Endothelial cell of umbilical vein (primary cell): ENCODE results near the gene PRR5L. TPM values are rescaled to one million over a fixed set of nuclear protein-coding genes. Genes with fewer than 3 reads are reported as not detected.

Experiments used
- BruUV-seq: library from RNA; stranded (reverse); fragments of 400-500 nt; replicated peaks from 2 replicates; lab custom pipeline; 2021; lab: Mats Ljungman, UMichigan
- CTCF ChIA-PET: fragments of 300-600, 350-600 bp; sonication (Branson Sonifier 250); formaldehyde crosslinking; loops from one replicate; lab custom pipeline; 2021; ENCODE audit warnings: antibody characterized with exemption, inconsistent platforms; lab: Charles Lee
- POLR2A ChIA-PET: fragments of 300-600, 350-600 bp; sonication (Branson Sonifier 250); formaldehyde crosslinking; loops from one replicate; lab custom pipeline; 2021; ENCODE audit warnings: antibody characterized with exemption, inconsistent platforms; lab: Charles Lee
- DNase-seq: peaks from one replicate; pipeline ENCODE4 v3.0.0-alpha.2; 2011; ENCODE audit warnings: low read depth, low spot score
- FAIRE-seq: peaks from 2 replicates; lab custom pipeline; 2011; peaks lifted over from hg19 to GRCh38; lab: Jason Lieb, UNC
- H2AFZ ChIP-seq: 2 replicates; pipeline ENCODE4 v1.6.0; 2012; ENCODE audit warnings: low read depth, low read length, control low read depth, inconsistent platforms
- H3K27ac ChIP-seq: 2 replicates; pipeline ENCODE4 v1.5.1; 2011; ENCODE audit warnings: low read depth, mild to moderate bottlenecking, control low read depth, low read length, moderate library complexity; ENCODE audit not compliant: insufficient read depth
- H3K27me3 ChIP-seq, 2 experiments: 2 replicates each; pipeline versions ENCODE4 v1.6.0 to v1.6.1; 2011; ENCODE audit warnings: low read length in 2 of 2, mixed read lengths in 1 of 2; ENCODE audit not compliant: control insufficient read depth in 2 of 2, insufficient read depth in 2 of 2
- H3K36me3 ChIP-seq, 2 experiments: 2 replicates in 1 of 2; 3 replicates in 1 of 2; pipeline ENCODE4 v1.5.1; 2011; ENCODE audit warnings: low read length in 2 of 2, mild to moderate bottlenecking in 1 of 2, moderate library complexity in 1 of 2; ENCODE audit not compliant: control insufficient read depth in 2 of 2, insufficient read depth in 2 of 2; ENCODE audit errors: extremely low read depth in 1 of 2
- H3K4me1 ChIP-seq: 3 replicates; pipeline ENCODE4 v1.5.1; 2011; ENCODE audit warnings: mild to moderate bottlenecking, low read length; ENCODE audit not compliant: control insufficient read depth, insufficient read depth; ENCODE audit errors: extremely low read depth
- H3K4me2 ChIP-seq: 2 replicates; pipeline ENCODE4 v1.6.1; 2011; ENCODE audit warnings: low read length, control low read depth, mixed read lengths; ENCODE audit not compliant: insufficient read depth
- H3K4me3 ChIP-seq, 3 experiments: fragments of 200-600 bp in 1 of 3; sonication (generic), shearing (Covaris generic) in 1 of 3; replicated peaks in 1 of 3; 2 replicates each; pipeline ENCODE4 v1.5.1; 2011 to 2016; ENCODE audit warnings: control low read depth in 3 of 3, low read length in 3 of 3, mild to moderate bottlenecking in 2 of 3, inconsistent platforms in 1 of 3, low read depth in 1 of 3, moderate library complexity in 1 of 3; ENCODE audit not compliant: insufficient read depth in 1 of 3
- H3K79me2 ChIP-seq: 2 replicates; pipeline ENCODE4 v1.6.0; 2012; ENCODE audit warnings: low read length, inconsistent platforms; ENCODE audit not compliant: control insufficient read depth, insufficient read depth
- H3K9ac ChIP-seq: replicated peaks from 2 replicates; pipeline ENCODE3; 2011; ENCODE audit warnings: low read length, control low read depth; ENCODE audit not compliant: insufficient read depth; ENCODE audit errors: extremely low read depth
- H3K9me1 ChIP-seq: replicated peaks from 3 replicates; pipeline ENCODE4 v1.6.0; 2011; ENCODE audit warnings: mild to moderate bottlenecking, low read length; ENCODE audit not compliant: control insufficient read depth, insufficient read depth; ENCODE audit errors: extremely low read depth
- H3K9me3 ChIP-seq: replicated peaks from 2 replicates; pipeline ENCODE4 v1.5.1; 2012; ENCODE audit warnings: low read length, inconsistent platforms; ENCODE audit not compliant: control insufficient read depth, insufficient read depth
- H4K20me1 ChIP-seq: replicated peaks from 2 replicates; pipeline ENCODE3; 2011; ENCODE audit warnings: mild to moderate bottlenecking, low read length; ENCODE audit not compliant: control insufficient read depth, insufficient read depth; ENCODE audit errors: extremely low read depth
- CTCF ChIP-seq, 2 donors: IDR thresholded peaks; 1 replicate in 1 of 2; 2 replicates in 1 of 2; pipeline ENCODE4 v1.5.1; 2011; ENCODE audit warnings: low read length in 2 of 2, mild to moderate bottlenecking in 2 of 2, moderate library complexity in 2 of 2, control low read depth in 1 of 2, inconsistent platforms in 1 of 2, low read depth in 1 of 2; ENCODE audit not compliant: insufficient read depth in 1 of 2; ENCODE audit errors: extremely low read depth in 1 of 2
- EZH2 ChIP-seq: IDR thresholded peaks from 2 replicates; pipeline ENCODE4 v1.6.1; 2012; ENCODE audit warnings: borderline replicate concordance, low read depth, mild to moderate bottlenecking, moderate library complexity, low read length, inconsistent platforms; ENCODE audit not compliant: severe bottlenecking
- GATA2 ChIP-seq: IDR thresholded peaks from 2 replicates; pipeline ENCODE4 v1.7.0; 2011; ENCODE audit warnings: low read depth, mild to moderate bottlenecking, moderate library complexity, mixed read lengths, low read length; ENCODE audit not compliant: insufficient read length, insufficient read depth
- dilution Hi-C: fragments of 300-500 bp; cut with MboI; formaldehyde crosslinking; loops from one replicate; pipeline ENCODE4 v1.15.0; 2019; ENCODE audit warnings: low sequenced_read_pairs; ENCODE audit not compliant: extremely low pct_ligation_motif_present
- intact Hi-C: fragments of 100-400 bp; cut with micrococcal nuclease; formaldehyde crosslinking; loops from one replicate; pipeline ENCODE4 v1.10.0; 2022
- polyA plus RNA-seq, 4 experiments: library from polyadenylated mRNA; depleted of rRNA in 3 of 4; stranded (reverse) in 3 of 4; unstranded in 1 of 4; fragments of >200 nt; gene quantifications; 2 replicates each; pipeline versions ENCODE4 v1.2.1 to v1.2.3, GENCODE V29; 2011 to 2012; ENCODE audit warnings: missing spikeins in 1 of 4
- total RNA-seq: library from RNA; stranded (reverse); gene quantifications from 2 replicates; pipeline ENCODE4 v1.2.3, GENCODE V29; 2021

PRR5L gene
- total and polyA plus RNA-seq, 2 donors (not counting 3 experiments of a cell fraction or from before 2014, with no cell fraction given) = 2.5 to 6.1 TPM

- H3K4me3 ChIP-seq = peak overlapping the region; percentile 53 to 74 (median 69)
- H3K27me3 ChIP-seq = peaks cover 19% of the 10 kb centered on the region in 2 experiments
- H3K9me1 ChIP-seq = no peaks in the 10 kb centered on the region
- no TSS peak for BruUV-seq
- dilution Hi-C loops = no loop called here
- H3K4me1 ChIP-seq = peaks cover 10% of the 10 kb centered on the region
- TF ChIP-seq EZH2 (peak; percentile 55), GATA2 (no peak), CTCF (IDR thresholded peaks at IDR 0.05; ENCODE audit: extremely low read depth in 1 of 2, insufficient read depth in 1 of 2, low read depth in 1 of 2, low read length in 2 of 2) (peak; percentile 75 to 81)
- H3K79me2 ChIP-seq = no peaks in the 10 kb centered on the region
- ChIA-PET POLR2A (interaction anchor here (0.8 kb wide), 1 partner anchor 123 kb away, joined by 7 read pairs; no protein-coding TSS in a partner anchor), CTCF (interaction anchor here (0.9 to 6.1 kb wide), 23 partner anchors 10 to 164 kb away, joined by 3 to 61 read pairs (median 6); partner anchors contain the start of gene COMMD9)
- no peaks in the 10 kb centered on the region for H4K20me1 ChIP-seq
- H3K4me2 ChIP-seq = peak overlapping the region; percentile 85
- intact Hi-C loops = loop anchor here (1.0 to 2.0 kb wide), 6 partner anchors 32 to 115 kb away; no protein-coding TSS in a partner anchor
- H3K36me3 ChIP-seq = peaks cover 0 to 3% of the 10 kb centered on the region in 2 experiments
- H3K9me3 ChIP-seq = no peaks in the 10 kb centered on the region
- peak overlapping the region; percentile 77 for H2AFZ ChIP-seq
- peak; percentile 35 for DNase-seq
- peak; percentile 49 for FAIRE-seq
- H3K9ac ChIP-seq = peak overlapping the region; percentile 25
- H3K27ac ChIP-seq = no peak overlapping the region
These were observed 81.0 kb downstream of the PRR5L start for GRCh38 chr11:36376888-36377758.
